Activated B cell treated with CpG ODN at 0.5 μM for 24 hours (primary cell): Measurements from ENCODE around the gene ESPNL. TPM values are rescaled to one million over a fixed set of nuclear protein-coding genes. Genes with fewer than 3 reads are reported as not detected.

Source experiments
- ATAC-seq: fragments of 200-7000 bp; cut with Tn5 transposase; one replicate; pipeline ENCODE4 v1.10.0; 2021; ENCODE audit warnings: low read depth, mild to moderate bottlenecking, moderate library complexity
- CTCF ChIA-PET: fragments of 350-600 bp; sonication (Branson Sonifier 250); formaldehyde crosslinking; loops from one replicate; lab custom pipeline; 2021; ENCODE audit warnings: antibody characterized with exemption; lab: Charles Lee
- POLR2A ChIA-PET: fragments of 350-600 bp; sonication (Branson Sonifier 250); formaldehyde crosslinking; loops from one replicate; lab custom pipeline; 2021; ENCODE audit warnings: antibody characterized with exemption; lab: Charles Lee
- DNase-seq: peaks from one replicate; pipeline ENCODE4 v3.0.0; 2022
- H3K27ac Mint-ChIP-seq: one replicate; pipeline ENCODE4 v1.8.0; 2020; ENCODE audit warnings: mixed read lengths
- H3K27me3 Mint-ChIP-seq: one replicate; pipeline ENCODE4 v1.8.0; 2021; ENCODE audit warnings: mixed read lengths
- H3K36me3 Mint-ChIP-seq: one replicate; pipeline ENCODE4 v1.8.0; 2021; ENCODE audit warnings: low read depth, mixed read lengths
- H3K4me1 Mint-ChIP-seq: one replicate; pipeline ENCODE4 v1.8.0; 2021; ENCODE audit warnings: mixed read lengths
- H3K4me3 Mint-ChIP-seq: one replicate; pipeline ENCODE4 v1.8.0; 2020; ENCODE audit warnings: mild to moderate bottlenecking, mixed read lengths
- H3K9me3 Mint-ChIP-seq: one replicate; pipeline ENCODE4 v1.8.0; 2020; ENCODE audit warnings: mixed read lengths
- CTCF ChIP-seq: fragments of 200-600 bp; IDR thresholded peaks from one replicate; pipeline ENCODE4 v1.8.0; 2022; ENCODE audit warnings: antibody characterized with exemption, mild to moderate bottlenecking
- intact Hi-C: fragments of 100-400 bp; cut with micrococcal nuclease; formaldehyde crosslinking; loops from one replicate; pipeline ENCODE4 v1.15.1; 2024
- total RNA-seq: library from RNA; stranded (reverse); gene quantifications from 2 replicates; pipeline ENCODE4 v1.2.3, GENCODE V29; 2022

The ESPNL gene
- total RNA-seq, 1 donor from 2014 or later, result 0.42 TPM

DNA sequence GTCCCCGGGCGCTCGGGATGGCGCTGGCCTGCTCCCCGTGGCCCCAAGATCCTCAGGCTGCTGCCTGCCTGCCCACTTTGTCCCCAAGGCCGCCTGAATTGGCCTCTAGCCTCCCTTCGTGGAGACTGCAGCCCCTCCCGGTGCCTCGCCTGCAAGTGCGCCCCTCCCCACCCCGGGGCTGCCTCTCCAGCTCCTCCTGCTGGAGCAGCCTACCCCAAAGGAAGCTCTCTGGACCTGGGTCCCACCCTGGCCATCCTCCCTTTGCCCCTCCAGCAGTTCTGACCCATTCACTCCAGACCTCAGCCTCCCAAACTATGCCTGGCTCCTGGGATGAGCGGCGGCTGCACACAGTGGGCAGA is 6.2 kb downstream of the ESPNL start:
- H3K4me1 Mint-ChIP-seq, result peaks cover 35% of the 10 kb centered on the region
- TF ChIP-seq CTCF, result no peak
- no peak overlapping the region for H3K4me3 Mint-ChIP-seq
- DNase-seq, result no peak
- no peak for ATAC-seq
- no peaks in the 10 kb centered on the region for H3K36me3 Mint-ChIP-seq
- intact Hi-C loops, result loop anchor here (2.0 to 10.0 kb wide), 4 partner anchors 46 to 434 kb away; partner anchors contain the start of gene SCLY
- H3K9me3 Mint-ChIP-seq, result no peaks in the 10 kb centered on the region
- H3K27me3 Mint-ChIP-seq, result no peaks in the 10 kb centered on the region
- ChIA-PET CTCF (no interaction called here), POLR2A (no interaction called here)
- H3K27ac Mint-ChIP-seq, result no peak overlapping the region

- Mint-ChIP-seq H3K4me1 (peaks cover 35% of the 10 kb centered on the region), H3K27ac (peak overlapping the region; percentile 86), H3K36me3 (no peaks in the 10 kb centered on the region), H3K27me3 (no peaks in the 10 kb centered on the region), H3K9me3 (no peaks in the 10 kb centered on the region), H3K4me3 (peak overlapping the region; percentile 88)
- peak; percentile 15 for DNase-seq
- CTCF ChIA-PET, result interaction anchor here (0.7 kb wide), 2 partner anchors 19 to 55 kb away, joined by 3 read pairs; no protein-coding TSS in a partner anchor
- no peak for TF ChIP-seq CTCF
- POLR2A ChIA-PET, result interaction anchor here (0.7 to 1.5 kb wide), 2 partner anchors 8 to 202 kb away, joined by 3 to 9 read pairs; no protein-coding TSS in a partner anchor
- intact Hi-C loops, result loop anchor here (1.0 to 10.0 kb wide), 6 partner anchors 9 to 435 kb away; partner anchors contain the start of genes ILKAP and SCLY
- ATAC-seq, result no peak
Measured at GRCh38 chr2:238106698-238107524, 6.8 kb downstream of the ESPNL start.

- peaks cover 3% of the 10 kb centered on the region for H3K9me3 Mint-ChIP-seq
- CTCF ChIA-PET, result interaction anchor here (0.7 kb wide), 2 partner anchors 20 to 56 kb away, joined by 3 read pairs; no protein-coding TSS in a partner anchor
- POLR2A ChIA-PET, result interaction anchor here (0.6 to 1.5 kb wide), 5 partner anchors 8 to 203 kb away, joined by 3 to 9 read pairs (median 6); partner anchors contain the start of gene SCLY
- TF ChIP-seq CTCF, result no peak
- H3K27me3 Mint-ChIP-seq, result no peaks in the 10 kb centered on the region
- H3K4me1 Mint-ChIP-seq, result peaks cover 35% of the 10 kb centered on the region
- H3K36me3 Mint-ChIP-seq, result no peaks in the 10 kb centered on the region
- intact Hi-C loops, result loop anchor here (1.0 to 10.0 kb wide), 7 partner anchors 9 to 435 kb away; partner anchors contain the start of genes ILKAP and SCLY
- H3K27ac Mint-ChIP-seq, result peak overlapping the region; percentile 86
- DNase-seq (peak; percentile 52), ATAC-seq (peak; percentile 95)
- peak overlapping the region; percentile 88 for H3K4me3 Mint-ChIP-seq
Measured at GRCh38 chr2:238107525-238108422, 7.6 kb downstream of the ESPNL start.

- Mint-ChIP-seq H3K9me3 (peaks cover 6% of the 10 kb centered on the region), H3K27me3 (no peaks in the 10 kb centered on the region), H3K4me1 (peaks cover 35% of the 10 kb centered on the region), H3K4me3 (peak overlapping the region; percentile 88), H3K27ac (peak overlapping the region; percentile 63), H3K36me3 (no peaks in the 10 kb centered on the region)
- peak; percentile 31 for DNase-seq
- POLR2A ChIA-PET, result interaction anchor here (0.6 to 1.5 kb wide), 5 partner anchors 9 to 94 kb away, joined by 3 to 6 read pairs (median 4); partner anchors contain the start of gene SCLY
- no peak for TF ChIP-seq CTCF
- intact Hi-C loops, result loop anchor here (2.0 to 10.0 kb wide), 3 partner anchors 126 to 436 kb away; no protein-coding TSS in a partner anchor
- CTCF ChIA-PET, result interaction anchor here (0.7 kb wide), 1 partner anchor 37 kb away, joined by 3 read pairs; no protein-coding TSS in a partner anchor
- ATAC-seq, result peak; percentile 51
Measured at GRCh38 chr2:238108423-238109183, 8.5 kb downstream of the ESPNL start.
